ENCODE measurements around the gene GAMT. TPM values are rescaled to one million over a fixed set of nuclear protein-coding genes. Genes with fewer than 3 reads are reported as not detected.

The GAMT gene
- total RNA-seq, 1 donor from 2014 or later, result 48.1 TPM

GRCh38 chr19:1435378-1435989 is 34.1 kb upstream of the GAMT start:
- no peak for DNase-seq (ENCODE audit: low spot score)

GRCh38 chr19:1434577-1435060 is 33.3 kb upstream of the GAMT start:
- ATAC-seq, result no peak
- DNase-seq (ENCODE audit: low spot score), result no peak
- intact Hi-C loops (cut with DNase I), result no loop called here

More at GRCh38 chr19:1435378-1435989, 34.1 kb upstream of the GAMT start:
- intact Hi-C loops (cut with DNase I), result no loop called here
- ATAC-seq, result no peak

GRCh38 chr19:1434040-1434366 is 32.7 kb upstream of the GAMT start:
- ATAC-seq (no peak), DNase-seq (ENCODE audit: low spot score) (no peak)
- intact Hi-C loops (cut with DNase I), result no loop called here

GRCh38 chr19:1433119-1434039 is 32.0 kb upstream of the GAMT start:
- intact Hi-C loops (cut with DNase I), result no loop called here
- ATAC-seq, result no peak
- DNase-seq (ENCODE audit: low spot score), result no peak

- intact Hi-C loops (cut with DNase I), result no loop called here
- no peak for DNase-seq (ENCODE audit: low spot score)
- ATAC-seq, result no peak
These were observed 31.2 kb upstream of the GAMT start for GRCh38 chr19:1432507-1432887.

GRCh38 chr19:1431759-1432506 is 30.6 kb upstream of the GAMT start:
- no peak for DNase-seq (ENCODE audit: low spot score)
- ATAC-seq, result no peak
- intact Hi-C loops (cut with DNase I), result no loop called here

GRCh38 chr19:1430246-1430645 is 28.9 kb upstream of the GAMT start:
- no peak for ATAC-seq
- intact Hi-C loops (cut with DNase I), result no loop called here

GRCh38 chr19:1429750-1430149 is 28.4 kb upstream of the GAMT start:
- ATAC-seq (no peak), DNase-seq (ENCODE audit: low spot score) (no peak)
- intact Hi-C loops (cut with DNase I), result no loop called here

More at GRCh38 chr19:1430246-1430645, 28.9 kb upstream of the GAMT start:
- no peak for DNase-seq (ENCODE audit: low spot score)

GRCh38 chr19:1428738-1429391 is 27.5 kb upstream of the GAMT start:
- ATAC-seq (no peak), DNase-seq (ENCODE audit: low spot score) (no peak)
- intact Hi-C loops (cut with DNase I), result no loop called here

- intact Hi-C loops (cut with DNase I), result no loop called here
- no peak for ATAC-seq
- DNase-seq (ENCODE audit: low spot score), result no peak
These were observed 26.0 kb upstream of the GAMT start for GRCh38 chr19:1427221-1427920.

GRCh38 chr19:1426736-1427135 is 25.4 kb upstream of the GAMT start:
- DNase-seq (ENCODE audit: low spot score) (no peak), ATAC-seq (no peak)
- intact Hi-C loops (cut with DNase I), result no loop called here

GRCh38 chr19:1425902-1426301 is 24.6 kb upstream of the GAMT start:
- ATAC-seq, result no peak
- intact Hi-C loops (cut with DNase I), result no loop called here
- DNase-seq (ENCODE audit: low spot score), result no peak

GRCh38 chr19:1425102-1425837 is 23.9 kb upstream of the GAMT start:
- no peak for DNase-seq (ENCODE audit: low spot score)
- intact Hi-C loops (cut with DNase I), result no loop called here
- ATAC-seq, result no peak

- intact Hi-C loops (cut with DNase I), result no loop called here
- DNase-seq (ENCODE audit: low spot score) (no peak), ATAC-seq (no peak)
These were observed 23.0 kb upstream of the GAMT start for GRCh38 chr19:1424192-1424955.

GRCh38 chr19:1423436-1424191 is 22.3 kb upstream of the GAMT start:
- ATAC-seq (no peak), DNase-seq (ENCODE audit: low spot score) (no peak)
- intact Hi-C loops (cut with DNase I), result no loop called here

- ATAC-seq (no peak), DNase-seq (ENCODE audit: low spot score) (no peak)
- intact Hi-C loops (cut with DNase I), result no loop called here
These were observed 21.6 kb upstream of the GAMT start for GRCh38 chr19:1422943-1423342.

GRCh38 chr19:1422360-1422759 is 21.0 kb upstream of the GAMT start:
- intact Hi-C loops (cut with DNase I), result no loop called here
- ATAC-seq, result no peak
- no peak for DNase-seq (ENCODE audit: low spot score)
